OCI-LY7 (cell line): Measurements from ENCODE around the gene RAP1B.

Experiments used
- CTCF ChIP-seq: fragments of 200-600 bp; sonication (generic); conservative IDR thresholded peaks from 2 replicates; pipeline ENCODE4 v1.5.1; 2014; ENCODE audit warnings: mild to moderate bottlenecking, antibody characterized with exemption, low read length, moderate library complexity, mixed read lengths
- EZH2phosphoT487 ChIP-seq: fragments of 200-600 bp; sonication (generic); IDR thresholded peaks from 2 replicates; pipeline ENCODE4 v1.6.1; 2018; ENCODE audit warnings: low read depth, borderline replicate concordance, mild to moderate bottlenecking, mixed run types, antibody characterized with exemption, low read length, moderate library complexity, mixed read lengths

GRCh38 chr12:68667896-68668295 is 57.2 kb downstream of the RAP1B start:
- TF ChIP-seq CTCF = no peak
- no peak for TF ChIP-seq EZH2phosphoT487
